OCI-LY1 (cell line): Measurements from ENCODE around the gene PCNX3.

Experiments used
- H2AFZ ChIP-seq: fragments of 200-600 bp; sonication (generic), shearing (Covaris generic); 2 replicates; pipeline ENCODE4 v1.6.0; 2014; ENCODE audit warnings: antibody characterized with exemption, mild to moderate bottlenecking, low read length
- H3F3A ChIP-seq: fragments of 200-600 bp; sonication (generic), shearing (Covaris generic); 2 replicates; pipeline ENCODE4 v1.6.0; 2014; ENCODE audit warnings: mild to moderate bottlenecking, antibody characterized with exemption, low read length, moderate library complexity; ENCODE audit not compliant: insufficient read depth
- H3K27ac ChIP-seq: fragments of 200-600 bp; sonication (generic); 2 replicates; pipeline ENCODE4 v1.5.1; 2014; ENCODE audit warnings: low read length, mixed run types, mild to moderate bottlenecking, low read depth; ENCODE audit not compliant: poor library complexity, severe bottlenecking
- H3K27me3 ChIP-seq: fragments of 200-600 bp; sonication (generic); 2 replicates; pipeline ENCODE4 v1.6.0; 2014; ENCODE audit warnings: antibody characterized with exemption, mild to moderate bottlenecking, low read length, moderate library complexity; ENCODE audit not compliant: insufficient read depth
- H3K36me3 ChIP-seq: fragments of 200-600 bp; sonication (generic); 2 replicates; pipeline ENCODE4 v1.6.1; 2014; ENCODE audit warnings: mild to moderate bottlenecking, antibody characterized with exemption, low read length, moderate library complexity, mixed read lengths; ENCODE audit not compliant: insufficient read depth
- H3K4me1 ChIP-seq: fragments of 200-600 bp; sonication (generic); 2 replicates; pipeline ENCODE4 v1.5.1; 2014; ENCODE audit warnings: mild to moderate bottlenecking, low read length, moderate library complexity; ENCODE audit not compliant: insufficient read depth, severe bottlenecking
- H3K4me2 ChIP-seq: fragments of 200-600 bp; sonication (generic), shearing (Covaris generic); 2 replicates; pipeline ENCODE4 v1.6.1; 2014; ENCODE audit warnings: low read length
- H3K4me3 ChIP-seq: fragments of 200-600 bp; sonication (generic); 2 replicates; pipeline ENCODE4 v1.5.1; 2014; ENCODE audit warnings: low read length, low read depth, mild to moderate bottlenecking, mixed read lengths; ENCODE audit not compliant: poor library complexity, severe bottlenecking
- H3K79me2 ChIP-seq: fragments of 200-600 bp; shearing (Covaris generic); 2 replicates; pipeline ENCODE4 v1.6.1; 2016; ENCODE audit warnings: mixed run types, low read length, mixed read lengths; ENCODE audit not compliant: insufficient read depth
- H3K9ac ChIP-seq: fragments of 200-600 bp; sonication (generic), shearing (Covaris generic); 2 replicates; pipeline ENCODE4 v1.6.1; 2014; ENCODE audit warnings: mild to moderate bottlenecking, low read length, mixed read lengths
- H3K9me2 ChIP-seq: fragments of 200-600 bp; sonication (generic), shearing (Covaris generic); 2 replicates; pipeline ENCODE4 v1.6.1; 2014; ENCODE audit warnings: low read depth, mild to moderate bottlenecking, low read length, mixed read lengths
- H3K9me3 ChIP-seq: fragments of 200-600 bp; shearing (Covaris generic); 2 replicates; pipeline ENCODE4 v1.6.1; 2014; ENCODE audit warnings: low read length, mixed read lengths
- H4K20me1 ChIP-seq: fragments of 200-600 bp; sonication (generic), shearing (Covaris generic); 2 replicates; pipeline ENCODE4 v1.6.0; 2016; ENCODE audit warnings: mild to moderate bottlenecking, low read length; ENCODE audit not compliant: insufficient read depth
- EZH2 ChIP-seq: fragments of 200-600 bp; sonication (generic), shearing (Covaris generic); IDR thresholded peaks from 2 replicates; pipeline ENCODE4 v1.8.0; 2017; ENCODE audit warnings: borderline replicate concordance, mixed run types, mild to moderate bottlenecking, antibody characterized with exemption, low read length, moderate library complexity, mixed read lengths
- TF ChIP-seq, protein P1 (sequence below): fragments of 200-600 bp; sonication (generic), shearing (Covaris generic); IDR thresholded peaks from 2 replicates; pipeline ENCODE4 v1.5.1; 2017; ENCODE audit warnings: mild to moderate bottlenecking, antibody characterized with exemption, low read length, moderate library complexity, mixed read lengths

PCNX3 gene

DNA sequence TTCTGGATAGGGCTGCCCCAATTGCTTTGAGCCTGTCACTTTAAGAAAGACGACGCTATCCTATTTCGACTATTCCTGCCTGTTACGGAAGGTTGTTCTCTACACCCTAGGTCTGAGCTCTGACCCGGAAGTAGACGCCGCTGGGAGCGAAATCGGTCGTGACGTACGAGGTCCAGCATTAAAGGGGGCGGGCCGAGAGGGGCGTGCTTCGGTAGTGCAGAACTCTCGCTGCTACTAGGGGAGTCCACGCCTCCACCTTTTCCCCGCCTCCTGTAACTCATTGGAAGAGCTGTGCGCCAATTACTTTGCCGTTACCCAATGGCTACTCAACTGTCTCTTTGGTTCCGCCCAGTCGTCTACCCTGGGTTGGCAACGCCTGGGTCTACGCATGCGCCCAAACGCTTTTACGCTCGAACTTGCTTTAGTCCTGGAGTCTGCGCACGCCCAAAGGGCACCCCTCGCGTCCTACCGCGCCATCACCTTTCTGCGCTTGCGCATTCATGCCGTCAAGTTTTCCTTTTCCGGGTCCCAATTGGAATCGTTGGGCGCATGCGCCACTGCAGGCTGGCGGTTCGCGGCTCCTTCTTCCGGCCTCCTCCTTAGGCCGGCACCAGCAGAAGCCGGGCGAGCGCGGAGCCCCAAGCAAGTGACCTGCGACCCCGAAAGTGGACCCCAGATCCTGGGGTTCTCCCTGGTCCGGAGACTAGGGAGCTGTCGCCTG, at the start of gene PCNX3:
TSS of gene PCNX3 (plus strand) at position 548 of the 721 bp plus-strand sequence. CDS start 536 bp downstream, outside the sequence.
- Histone ChIP-seq H3K4me2 (peak within 1 kb of the TSS; percentile 98), H3K9ac (peak within 1 kb of the TSS; percentile 93), H3K9me3 (no peaks in the 10 kb centered on the region), H3K27me3 (no peaks in the 10 kb centered on the region), H3K79me2 (peaks cover 9% of the 10 kb centered on the region; the same call in 1 of the 2 replicates), H2AFZ (no peak within 1 kb of the TSS), H3K4me1 (peaks cover 58% of the 10 kb centered on the region), H4K20me1 (no peaks in the 10 kb centered on the region), H3K27ac (peak within 1 kb of the TSS; percentile 77), H3F3A (no peaks in the 10 kb centered on the region), H3K9me2 (no peaks in the 10 kb centered on the region), H3K4me3 (peak within 1 kb of the TSS; percentile 83), H3K36me3 (peaks cover 33% of the 10 kb centered on the region)
- no peak for TF ChIP-seq EZH2
- TF ChIP-seq, protein P1, sequence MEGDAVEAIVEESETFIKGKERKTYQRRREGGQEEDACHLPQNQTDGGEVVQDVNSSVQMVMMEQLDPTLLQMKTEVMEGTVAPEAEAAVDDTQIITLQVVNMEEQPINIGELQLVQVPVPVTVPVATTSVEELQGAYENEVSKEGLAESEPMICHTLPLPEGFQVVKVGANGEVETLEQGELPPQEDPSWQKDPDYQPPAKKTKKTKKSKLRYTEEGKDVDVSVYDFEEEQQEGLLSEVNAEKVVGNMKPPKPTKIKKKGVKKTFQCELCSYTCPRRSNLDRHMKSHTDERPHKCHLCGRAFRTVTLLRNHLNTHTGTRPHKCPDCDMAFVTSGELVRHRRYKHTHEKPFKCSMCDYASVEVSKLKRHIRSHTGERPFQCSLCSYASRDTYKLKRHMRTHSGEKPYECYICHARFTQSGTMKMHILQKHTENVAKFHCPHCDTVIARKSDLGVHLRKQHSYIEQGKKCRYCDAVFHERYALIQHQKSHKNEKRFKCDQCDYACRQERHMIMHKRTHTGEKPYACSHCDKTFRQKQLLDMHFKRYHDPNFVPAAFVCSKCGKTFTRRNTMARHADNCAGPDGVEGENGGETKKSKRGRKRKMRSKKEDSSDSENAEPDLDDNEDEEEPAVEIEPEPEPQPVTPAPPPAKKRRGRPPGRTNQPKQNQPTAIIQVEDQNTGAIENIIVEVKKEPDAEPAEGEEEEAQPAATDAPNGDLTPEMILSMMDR: no peak

DNA sequence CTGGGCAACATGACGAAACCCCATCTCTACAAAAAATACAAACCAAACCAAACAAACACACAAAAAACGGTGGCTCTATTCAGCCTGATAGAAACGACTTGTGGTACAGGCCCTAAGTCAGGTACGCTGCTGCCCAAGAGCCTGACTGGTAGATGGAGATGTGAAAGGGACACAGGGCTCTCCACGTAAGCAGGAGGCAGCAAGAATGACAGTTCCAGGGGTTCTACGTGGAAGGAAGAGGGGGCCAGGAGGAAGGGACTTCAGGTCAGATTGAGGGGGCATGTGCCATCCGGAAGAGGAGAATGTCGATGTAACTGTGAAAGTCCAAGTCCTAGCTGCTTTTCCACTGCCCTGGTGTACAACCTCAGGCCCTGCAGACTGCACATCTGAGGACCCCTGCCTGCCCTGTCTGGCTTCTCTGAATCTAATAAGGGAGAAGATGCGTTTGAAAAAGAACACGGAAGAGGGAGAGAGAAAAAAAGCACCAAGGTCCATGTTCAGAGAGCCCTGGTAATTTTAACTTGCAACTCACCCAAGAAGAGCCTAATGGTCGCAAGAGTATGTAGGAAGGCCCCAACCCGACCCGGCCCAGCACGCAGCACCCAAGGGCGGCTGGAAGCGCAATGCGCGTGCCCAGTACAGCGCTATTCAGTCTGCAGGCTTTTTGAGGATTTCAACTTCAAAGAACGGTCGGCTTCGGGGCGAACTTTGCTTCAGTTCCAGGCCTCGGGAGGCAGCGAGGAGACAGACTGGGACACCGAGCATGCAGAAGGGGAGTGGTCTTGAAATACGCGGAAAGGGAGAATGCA, 46.2 kb upstream of the PCNX3 start:
- H2AFZ ChIP-seq: no peak overlapping the region
- no peaks in the 10 kb centered on the region for H3K9me3 ChIP-seq
- H3K4me1 ChIP-seq: peaks cover 51% of the 10 kb centered on the region
- H3K27ac ChIP-seq: peak overlapping the region; percentile 85
- no peaks in the 10 kb centered on the region for H3K79me2 ChIP-seq
- TF ChIP-seq EZH2: no peak
- TF ChIP-seq, protein P1: no peak
- peak overlapping the region; percentile 83 for H3K9ac ChIP-seq
- peak overlapping the region; percentile 95 for H3K4me2 ChIP-seq
- no peaks in the 10 kb centered on the region for H4K20me1 ChIP-seq
- peaks cover 5% of the 10 kb centered on the region; the same call in 1 of the 2 replicates for H3K36me3 ChIP-seq
- no peaks in the 10 kb centered on the region for H3K27me3 ChIP-seq
- H3K4me3 ChIP-seq: peak overlapping the region; percentile 83
- no peaks in the 10 kb centered on the region for H3F3A ChIP-seq
- H3K9me2 ChIP-seq: no peaks in the 10 kb centered on the region

DNA sequence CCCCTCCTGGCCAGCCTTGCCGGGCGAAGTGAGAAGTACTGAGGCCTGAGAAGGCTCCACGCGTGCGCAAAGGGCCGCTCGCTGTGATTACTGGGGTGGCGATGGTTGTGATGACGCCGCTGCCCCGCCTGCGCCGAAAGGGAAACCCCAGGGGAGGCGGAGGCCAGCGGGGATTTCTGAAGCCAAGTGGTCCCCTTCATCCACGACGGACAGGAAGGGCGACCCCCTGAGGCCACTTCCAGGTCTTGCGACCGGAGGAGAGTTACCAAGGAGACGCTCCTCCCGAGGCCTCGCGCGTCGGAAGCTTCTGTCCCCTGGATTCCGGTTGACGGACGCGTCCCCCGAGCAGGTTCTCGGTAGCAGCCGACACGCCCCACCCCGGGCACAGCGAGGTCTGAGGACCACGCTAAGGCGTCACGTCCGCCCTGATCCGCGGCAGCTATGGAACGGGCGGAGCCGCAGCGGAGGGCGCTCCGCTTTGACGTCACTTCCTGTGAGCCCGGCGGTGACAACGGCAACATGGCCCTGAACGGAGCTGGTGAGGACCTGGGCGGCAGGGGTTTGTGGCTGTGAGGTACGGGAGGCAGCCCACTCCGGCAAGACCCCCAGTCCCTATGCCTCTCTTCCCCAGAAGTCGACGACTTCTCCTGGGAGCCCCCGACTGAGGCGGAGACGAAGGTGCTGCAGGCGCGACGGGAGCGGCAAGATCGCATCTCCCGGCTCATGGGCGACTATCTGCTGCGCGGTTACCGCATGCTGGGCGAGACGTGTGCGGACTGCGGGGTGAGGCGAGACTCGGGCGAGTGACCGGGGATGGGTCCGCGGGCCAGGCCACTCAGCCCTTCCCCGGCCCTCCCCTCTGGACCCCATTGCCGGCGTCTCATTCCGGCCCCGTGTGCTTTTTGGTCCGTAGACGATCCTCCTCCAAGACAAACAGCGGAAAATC, 45.3 kb upstream of the PCNX3 start, which contains the start of gene ZNRD2:
TSS of gene ZNRD2 (plus strand) at position 505 of the 946 bp plus-strand sequence. CDS start at position 520, 15 bp downstream.
- Histone ChIP-seq H4K20me1 (no peaks in the 10 kb centered on the region), H3K79me2 (no peaks in the 10 kb centered on the region), H3K9me2 (no peaks in the 10 kb centered on the region), H3K4me2 (peak within 1 kb of the TSS; percentile 95), H3K9ac (peak within 1 kb of the TSS; percentile 83), H3K4me3 (peak within 1 kb of the TSS; percentile 83), H3F3A (no peaks in the 10 kb centered on the region; the same call in 1 of the 2 replicates), H3K4me1 (peaks cover 60% of the 10 kb centered on the region), H3K36me3 (peaks cover 5% of the 10 kb centered on the region; the same call in 1 of the 2 replicates), H3K27ac (peak within 1 kb of the TSS; percentile 85), H3K9me3 (no peaks in the 10 kb centered on the region), H3K27me3 (no peaks in the 10 kb centered on the region), H2AFZ (no peak within 1 kb of the TSS)
- no peak for TF ChIP-seq EZH2
- TF ChIP-seq, protein P1: peak; percentile 47; the same call in 1 of the 2 replicates
